HS-27A (cell line): ENCODE measurements around the gene GRIA4.
A peak's percentile ranks its signal among the peaks of the same experiment; 100 is the strongest.
"Not testable (repeated sequence)": the region's sequence is repeated elsewhere in the genome, so short reads cannot be mapped to it uniquely, and the experiment has no call there.

Source experiments
- DNase-seq: peaks from one replicate; pipeline ENCODE4 v3.0.0-alpha.2; 2012; ENCODE audit warnings: low read depth, missing footprints

Gene GRIA4

GRCh38 chr11:105719073-105719822 is 109.4 kb downstream of the GRIA4 start:
- DNase-seq = peak; percentile 3

GRCh38 chr11:105720096-105720495 is 110.2 kb downstream of the GRIA4 start:
- DNase-seq = no peak

- DNase-seq = no peak
Measured at GRCh38 chr11:105723269-105723668, 113.4 kb downstream of the GRIA4 start.

GRCh38 chr11:105732611-105733010 is 122.7 kb downstream of the GRIA4 start:
- DNase-seq = no peak

- DNase-seq = no peak
Measured at GRCh38 chr11:105734426-105734825, 124.6 kb downstream of the GRIA4 start.

- no peak for DNase-seq
Measured at GRCh38 chr11:105738251-105738650, 128.4 kb downstream of the GRIA4 start.

GRCh38 chr11:105738986-105739795 is 129.3 kb downstream of the GRIA4 start:
- DNase-seq = no peak

GRCh38 chr11:105740164-105740903 is 130.5 kb downstream of the GRIA4 start:
- DNase-seq = no peak

- no peak for DNase-seq
Measured at GRCh38 chr11:105741488-105742020, 131.7 kb downstream of the GRIA4 start.

- DNase-seq = no peak
Measured at GRCh38 chr11:105754260-105754659, 144.4 kb downstream of the GRIA4 start.

GRCh38 chr11:105754716-105755115 is 144.8 kb downstream of the GRIA4 start:
- DNase-seq = no peak

- no peak for DNase-seq
Measured at GRCh38 chr11:105757107-105757506, 147.2 kb downstream of the GRIA4 start.

- DNase-seq = no peak
Measured at GRCh38 chr11:105763594-105763993, 153.7 kb downstream of the GRIA4 start.

GRCh38 chr11:105767931-105768330 is 158.1 kb downstream of the GRIA4 start:
- DNase-seq = no peak

GRCh38 chr11:105769627-105770026 is 159.8 kb downstream of the GRIA4 start:
- DNase-seq = no peak

- DNase-seq = not testable (repeated sequence)
Measured at GRCh38 chr11:105773452-105773851, 163.6 kb downstream of the GRIA4 start.

GRCh38 chr11:105774899-105775298 is 165.0 kb downstream of the GRIA4 start:
- DNase-seq = no peak

GRCh38 chr11:105780781-105781525 is 171.1 kb downstream of the GRIA4 start:
- DNase-seq = no peak

GRCh38 chr11:105781807-105782206 is 171.9 kb downstream of the GRIA4 start:
- DNase-seq = no peak

- DNase-seq = no peak
Measured at GRCh38 chr11:105783216-105783615, 173.3 kb downstream of the GRIA4 start.

GRCh38 chr11:105785850-105786249 is 176.0 kb downstream of the GRIA4 start:
- DNase-seq = not testable (repeated sequence)

- no peak for DNase-seq
Measured at GRCh38 chr11:105786741-105787140, 176.9 kb downstream of the GRIA4 start.
